KOPT-K1 (cell line): ENCODE data around the gene CERS2.

Experiments used
- H3K27ac ChIP-seq: fragments of 200-600 bp; sonication (generic); 2 replicates; pipeline ENCODE4 v1.5.1; 2016; ENCODE audit warnings: antibody characterized with exemption, mild to moderate bottlenecking, low read depth, low read length; ENCODE audit not compliant: poor library complexity, severe bottlenecking
- H3K36me3 ChIP-seq: fragments of 200-600 bp; sonication (generic); 2 replicates; pipeline ENCODE4 v1.5.1; 2017; ENCODE audit warnings: antibody characterized with exemption, mild to moderate bottlenecking, low read length, moderate library complexity; ENCODE audit not compliant: insufficient read depth
- H3K9me3 ChIP-seq: fragments of 200-600 bp; sonication (generic); 2 replicates; pipeline ENCODE4 v1.5.1; 2017; ENCODE audit warnings: antibody characterized with exemption, low read length, mild to moderate bottlenecking; ENCODE audit not compliant: insufficient read depth, poor library complexity, severe bottlenecking

CERS2 gene, protein sequence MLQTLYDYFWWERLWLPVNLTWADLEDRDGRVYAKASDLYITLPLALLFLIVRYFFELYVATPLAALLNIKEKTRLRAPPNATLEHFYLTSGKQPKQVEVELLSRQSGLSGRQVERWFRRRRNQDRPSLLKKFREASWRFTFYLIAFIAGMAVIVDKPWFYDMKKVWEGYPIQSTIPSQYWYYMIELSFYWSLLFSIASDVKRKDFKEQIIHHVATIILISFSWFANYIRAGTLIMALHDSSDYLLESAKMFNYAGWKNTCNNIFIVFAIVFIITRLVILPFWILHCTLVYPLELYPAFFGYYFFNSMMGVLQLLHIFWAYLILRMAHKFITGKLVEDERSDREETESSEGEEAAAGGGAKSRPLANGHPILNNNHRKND

DNA sequence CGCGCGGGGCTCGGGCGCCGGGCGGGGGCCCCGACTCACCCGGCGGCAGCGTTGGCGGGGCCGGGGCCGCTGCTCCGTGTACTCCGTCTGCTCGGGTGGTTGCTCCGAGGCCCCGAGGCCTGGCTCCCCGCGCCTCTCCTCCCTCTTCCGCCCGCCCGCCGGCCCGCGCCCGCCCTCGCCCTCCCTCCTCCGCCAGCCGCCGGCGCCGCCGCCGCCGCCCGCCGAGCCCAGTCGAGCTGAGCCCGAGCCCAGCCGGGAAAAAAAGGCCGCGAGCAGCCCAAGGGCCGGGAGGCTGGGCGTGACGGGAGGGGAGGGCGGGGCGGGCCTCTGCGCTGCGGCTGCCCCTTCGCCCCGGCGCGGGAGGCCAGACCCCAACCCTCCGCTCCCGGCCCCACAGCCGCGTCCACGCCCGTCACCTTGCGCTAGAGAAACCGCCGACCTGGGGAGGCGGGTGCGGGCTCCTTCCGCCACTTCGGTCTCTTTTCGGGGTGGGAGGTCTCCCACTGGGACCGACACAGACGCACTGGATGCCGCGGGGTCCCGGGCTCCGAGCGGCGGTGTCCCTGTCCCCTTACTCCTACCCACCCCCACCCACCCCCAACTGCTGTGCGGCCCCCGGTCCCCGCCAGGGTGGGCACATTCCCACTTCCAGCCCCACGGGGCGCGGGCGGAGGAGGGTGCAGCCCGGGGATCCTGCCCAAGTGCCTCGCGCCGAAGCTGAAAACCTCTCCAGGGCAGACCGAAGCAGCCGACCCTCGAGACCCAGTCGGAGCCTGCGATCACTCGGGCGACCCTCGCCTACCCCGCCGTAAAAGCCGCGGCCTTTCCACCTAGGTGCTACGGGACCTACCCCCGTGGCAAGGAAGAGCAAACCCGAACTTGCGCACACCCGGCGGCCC, at the start of gene CERS2:
CERS2 (minus strand) TSS at position 256 of the 899 bp plus-strand sequence. CDS start 5,745 bp downstream, outside the sequence.
- Histone ChIP-seq H3K9me3 (no peaks in the 10 kb centered on the region), H3K27ac (peak within 1 kb of the TSS; percentile 94)

DNA sequence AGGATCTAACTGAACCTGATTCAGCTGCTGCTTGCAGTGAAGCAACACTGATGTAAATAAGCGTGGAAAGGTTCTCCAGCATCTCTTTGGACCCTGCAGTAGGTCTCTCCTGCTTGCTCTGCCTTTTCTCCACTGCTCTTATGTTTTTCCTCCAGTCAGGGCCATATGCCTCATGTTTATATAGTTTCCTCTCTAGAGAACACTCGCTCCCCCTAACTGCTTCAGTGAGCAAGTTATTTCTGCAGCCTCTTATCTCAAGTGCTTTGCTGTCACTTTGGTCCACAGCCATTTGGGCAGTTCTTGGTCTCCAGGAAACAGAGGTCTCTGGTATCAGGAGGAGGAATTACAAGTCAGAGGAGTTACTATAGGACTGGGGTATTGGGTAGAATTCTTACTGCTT, 38.9 kb upstream of the CERS2 start:
- Histone ChIP-seq H3K27ac (no peak overlapping the region), H3K36me3 (peaks cover 10% of the 10 kb centered on the region; the same call in 1 of the 2 replicates), H3K9me3 (no peaks in the 10 kb centered on the region)

More for the DNA sequence above, at the start of gene CERS2:
- H3K36me3 ChIP-seq = peaks cover 19% of the 10 kb centered on the region

DNA sequence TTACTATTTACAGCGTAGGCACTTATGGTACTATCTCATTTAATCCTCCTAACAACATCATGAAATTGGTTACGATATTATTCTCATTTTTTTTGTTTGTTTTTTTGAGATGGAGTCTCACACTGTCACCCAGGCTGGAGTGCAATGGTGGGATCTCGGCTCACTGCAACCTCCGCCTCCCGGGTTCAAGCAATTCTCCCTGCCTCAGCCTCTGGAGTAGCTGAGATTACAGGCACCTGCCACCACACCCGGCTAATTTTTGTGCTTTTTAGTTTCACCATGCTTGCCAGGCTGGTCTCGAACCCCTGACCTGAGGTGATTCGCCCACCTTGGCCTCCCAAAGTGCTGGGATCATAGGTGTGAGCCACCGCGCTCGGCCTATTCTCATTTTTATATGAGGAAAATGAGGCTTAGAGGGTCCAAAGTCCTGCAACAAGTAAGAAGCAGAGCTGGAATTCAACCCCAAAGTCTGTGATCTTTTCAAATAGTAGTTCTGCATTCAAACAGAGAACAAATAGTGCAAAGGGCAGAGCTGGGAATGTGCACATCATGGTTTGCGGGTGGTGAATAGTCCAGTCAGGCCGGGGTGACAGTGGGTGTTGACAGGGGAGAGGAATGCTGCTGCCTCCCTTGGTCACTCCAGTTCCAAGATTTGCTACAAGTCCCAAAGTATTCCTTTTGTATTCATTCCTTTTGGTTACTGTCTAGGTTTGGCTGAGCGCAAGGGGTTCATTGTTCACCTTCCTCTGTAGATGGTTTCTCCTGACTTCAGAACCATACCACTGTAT, 38.2 kb upstream of the CERS2 start:
- Histone ChIP-seq H3K9me3 (no peaks in the 10 kb centered on the region), H3K27ac (no peak overlapping the region), H3K36me3 (peaks cover 3% of the 10 kb centered on the region; the same call in 1 of the 2 replicates)

DNA sequence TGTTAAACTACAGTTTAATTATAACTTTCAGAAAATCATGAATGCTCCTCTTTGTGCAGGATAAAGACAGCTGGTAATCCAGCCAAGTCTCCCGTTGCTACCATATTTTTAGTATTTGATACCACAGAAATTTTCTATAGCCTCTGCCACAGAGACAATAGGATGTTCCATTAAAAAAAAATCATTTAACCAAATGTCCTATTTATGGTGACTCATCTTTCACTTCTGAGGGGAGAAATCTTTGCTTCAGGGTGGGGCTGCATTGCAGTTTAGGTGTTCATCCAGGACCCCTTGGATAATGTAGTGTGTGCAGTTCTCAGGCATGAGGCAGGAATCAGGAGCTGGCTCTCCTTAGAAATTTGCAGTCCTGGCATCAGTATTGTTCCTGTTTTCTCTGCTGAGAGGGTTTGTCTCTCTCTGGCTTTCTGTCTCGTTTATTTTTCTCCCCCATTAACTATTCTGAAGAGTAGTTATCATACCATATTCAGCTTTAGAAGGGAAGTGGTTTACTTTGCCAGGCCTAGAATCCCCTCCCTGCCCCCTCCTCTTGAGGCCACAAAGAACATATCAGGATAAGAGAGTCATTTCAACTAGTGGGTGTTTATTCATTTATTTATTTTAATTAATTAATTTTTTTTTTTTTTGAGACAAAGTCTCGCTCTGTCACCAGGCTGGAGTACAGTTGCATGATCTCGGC, 36.7 kb upstream of the CERS2 start:
- H3K9me3 ChIP-seq = no peaks in the 10 kb centered on the region
- 0 out of 2 replicates have a peak, but pooled peaks cover 3% of the 10 kb centered on the region for H3K36me3 ChIP-seq
- H3K27ac ChIP-seq = peak overlapping the region; percentile 11

DNA sequence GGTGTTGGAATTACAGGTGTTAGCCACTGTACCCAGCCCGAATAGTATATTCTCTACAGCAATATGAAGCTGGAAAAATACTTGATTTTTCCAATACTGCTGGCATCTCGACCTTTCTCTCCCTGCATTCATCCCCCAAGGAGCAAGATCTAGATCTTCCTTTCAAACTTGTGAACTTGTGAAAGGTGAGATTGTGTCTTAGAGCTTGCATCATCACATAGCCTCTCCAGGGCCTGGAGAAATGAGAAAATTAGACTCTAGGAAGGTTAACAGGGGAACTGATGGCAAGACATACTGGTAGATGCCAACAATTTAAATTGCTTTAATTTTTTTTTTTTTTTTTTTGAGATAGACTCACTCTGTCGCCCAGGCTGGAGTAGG, 35.7 kb upstream of the CERS2 start:
- H3K9me3 ChIP-seq = no peaks in the 10 kb centered on the region
- H3K27ac ChIP-seq = no peak overlapping the region
- H3K36me3 ChIP-seq = 0 out of 2 replicates have a peak, but pooled peaks cover 3% of the 10 kb centered on the region

DNA sequence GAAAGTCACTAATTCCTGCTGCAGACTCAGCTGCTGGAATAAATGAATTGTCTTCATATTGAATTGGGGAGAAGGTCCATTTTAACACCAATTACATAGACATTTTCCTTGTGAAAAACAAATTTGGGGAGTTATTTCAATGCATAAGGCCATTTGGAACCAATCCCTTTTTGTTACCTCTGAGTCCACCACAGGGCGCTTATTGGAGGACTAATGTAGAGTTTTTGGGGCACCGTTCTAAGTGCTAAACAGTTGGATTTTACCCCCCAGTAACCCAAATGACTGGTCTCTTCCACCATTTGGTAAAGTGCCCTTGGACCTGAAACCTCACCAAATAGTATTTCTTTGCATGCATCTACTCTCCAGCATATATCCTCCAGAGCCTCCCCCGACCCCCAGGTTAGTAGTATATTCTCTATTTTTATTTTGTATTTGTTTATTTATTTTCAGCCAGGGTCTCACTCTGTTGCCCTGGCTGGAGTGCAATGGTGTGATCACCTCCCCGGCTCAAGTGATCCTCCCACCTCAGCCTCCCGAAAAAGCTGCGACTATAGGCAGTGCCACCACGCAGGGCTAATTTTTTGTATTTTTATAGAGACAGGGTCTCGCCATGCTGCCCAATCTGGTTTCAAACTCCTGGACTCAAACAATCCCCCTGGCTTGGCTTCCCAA, 35.2 kb upstream of the CERS2 start:
- Histone ChIP-seq H3K27ac (no peak overlapping the region), H3K36me3 (0 out of 2 replicates have a peak, but pooled peaks cover 3% of the 10 kb centered on the region), H3K9me3 (no peaks in the 10 kb centered on the region)

DNA sequence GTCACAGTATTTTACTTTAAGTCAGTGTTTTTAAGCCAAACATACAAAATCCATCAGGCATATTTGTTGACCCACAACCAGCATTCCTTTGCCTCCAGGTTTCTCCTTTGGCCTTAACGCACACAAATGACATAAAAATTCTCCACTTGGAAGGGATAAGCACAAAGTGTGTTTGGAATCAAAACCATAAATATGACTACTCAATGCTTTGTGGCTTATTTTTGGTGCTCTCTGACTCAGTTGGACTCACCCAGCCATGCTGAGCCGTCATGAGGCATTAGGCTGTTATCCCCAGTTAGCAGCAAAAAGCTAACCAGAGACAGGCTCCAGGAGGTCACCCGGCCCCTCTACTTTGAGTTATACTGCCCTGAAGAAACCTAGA, 34.6 kb upstream of the CERS2 start:
- peak overlapping the region; percentile 74 for H3K27ac ChIP-seq
- H3K9me3 ChIP-seq = no peaks in the 10 kb centered on the region
- H3K36me3 ChIP-seq = 0 out of 2 replicates have a peak, but pooled peaks cover 3% of the 10 kb centered on the region

DNA sequence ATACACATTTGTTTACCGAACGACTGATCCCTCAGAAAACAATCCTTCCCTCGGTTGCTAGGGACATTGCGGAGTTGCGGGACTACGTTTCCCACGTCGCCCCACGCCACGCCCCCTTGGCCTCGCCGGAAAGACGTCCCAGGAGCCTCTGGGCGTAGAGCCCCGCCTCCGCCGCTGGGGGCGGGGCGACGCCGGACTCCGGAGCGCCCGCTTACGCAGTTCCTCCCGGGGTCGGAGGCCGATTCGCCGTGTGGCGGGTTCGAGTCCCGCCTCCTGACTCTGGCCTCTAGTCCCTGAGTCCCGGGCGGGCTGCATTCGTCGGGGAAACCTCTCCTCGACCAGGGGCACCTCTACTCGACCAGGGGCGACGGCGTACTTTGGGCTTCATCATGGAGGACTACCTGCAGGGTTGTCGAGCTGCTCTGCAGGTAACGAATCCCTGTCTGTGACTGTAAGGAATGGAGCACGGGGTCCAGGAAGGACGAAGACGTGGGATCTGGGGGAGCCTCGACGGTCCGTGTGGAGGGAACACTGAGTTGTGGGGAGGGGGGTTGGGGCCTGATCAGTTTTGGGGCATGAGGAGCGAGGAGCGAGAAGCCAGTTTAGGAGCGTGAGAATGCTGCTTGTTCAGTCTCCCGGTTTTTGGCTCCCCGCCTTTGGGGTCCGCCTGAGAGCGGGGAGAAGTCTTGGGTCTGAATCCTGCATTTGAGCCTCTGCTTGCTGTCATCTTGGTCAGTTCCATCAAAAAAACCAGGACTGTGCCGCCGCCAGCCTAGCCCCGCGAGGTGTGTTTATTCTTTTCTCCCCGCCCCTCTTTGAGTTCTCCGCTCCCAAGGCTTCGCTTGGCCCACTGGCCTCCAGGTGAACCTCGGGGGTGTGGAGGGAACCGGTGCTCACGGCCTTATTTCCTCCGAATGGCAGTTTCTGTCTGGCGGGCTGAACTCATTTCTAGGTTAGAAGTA, 33.9 kb upstream of the CERS2 start, which contains the start of gene PRUNE1:
PRUNE1 (plus strand) TSS at position 206 of the 962 bp plus-strand sequence; CDS start at position 390, 184 bp downstream.
- H3K9me3 ChIP-seq = no peaks in the 10 kb centered on the region
- H3K36me3 ChIP-seq = 0 out of 2 replicates have a peak, but pooled peaks cover 3% of the 10 kb centered on the region
- peak within 1 kb of the TSS; percentile 74 for H3K27ac ChIP-seq

DNA sequence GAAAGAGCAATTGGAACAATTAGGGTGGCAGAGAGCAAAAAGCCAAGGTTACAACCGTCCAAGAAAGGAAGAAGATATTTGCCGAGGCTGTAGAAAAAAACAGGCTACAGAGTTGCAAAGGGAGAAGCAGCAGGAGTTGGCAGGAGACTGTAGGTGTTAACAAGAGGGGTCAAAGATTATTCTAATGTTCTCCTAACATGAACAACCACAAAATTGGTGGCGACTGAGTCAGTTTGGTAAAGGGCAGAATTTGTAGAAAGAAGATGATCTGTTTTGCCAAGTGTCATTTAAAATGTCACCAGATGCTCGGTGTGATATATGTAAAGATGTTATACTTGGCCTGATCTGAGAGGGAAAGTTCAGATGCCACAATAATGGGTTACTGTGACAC, 33.2 kb upstream of the CERS2 start:
- H3K27ac ChIP-seq = peak overlapping the region; percentile 74
- H3K9me3 ChIP-seq = no peaks in the 10 kb centered on the region
- 0 out of 2 replicates have a peak, but pooled peaks cover 3% of the 10 kb centered on the region for H3K36me3 ChIP-seq

DNA sequence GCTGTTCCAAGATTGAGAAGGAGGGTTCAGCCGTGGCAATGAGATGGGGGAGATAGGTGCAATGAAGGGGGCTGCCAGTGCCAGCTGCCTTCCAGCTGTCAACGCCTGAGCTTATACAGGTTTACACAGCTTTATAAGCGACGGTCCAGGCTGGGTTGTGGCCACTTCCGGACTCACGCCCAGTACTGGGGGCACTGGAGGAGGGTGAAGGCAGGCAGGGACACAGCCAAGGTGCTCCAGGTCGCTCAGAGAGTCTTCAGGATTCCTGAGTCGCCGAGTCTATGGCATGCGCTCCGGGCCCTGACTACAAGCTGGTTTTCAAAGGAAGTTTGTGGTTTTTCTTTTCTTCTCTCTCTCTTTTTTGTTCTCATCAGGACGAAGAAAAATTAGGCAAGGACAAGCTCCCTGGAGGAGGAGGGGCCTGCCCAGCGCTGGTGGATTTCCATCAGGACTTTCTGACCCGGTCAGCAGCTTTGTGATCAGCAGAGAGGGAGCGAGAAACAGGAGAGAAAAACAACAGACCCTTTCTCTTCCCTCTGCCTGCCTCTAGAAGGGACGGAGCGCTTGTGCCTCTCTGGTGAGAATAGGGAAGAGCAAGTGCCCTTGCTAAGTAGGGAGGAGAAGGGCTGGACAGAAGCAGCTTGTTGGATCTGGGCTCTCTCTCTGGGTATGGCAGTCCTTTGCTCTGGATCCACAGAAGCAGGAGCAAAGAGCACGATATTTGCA, 31.9 kb upstream of the CERS2 start, which contains the start of gene MINDY1:
MINDY1 (minus strand) TSS at position 576 of the 726 bp plus-strand sequence. CDS start 4,285 bp downstream, outside the sequence.
- Histone ChIP-seq H3K27ac (peak within 1 kb of the TSS; percentile 74), H3K36me3 (no peaks in the 10 kb centered on the region), H3K9me3 (no peaks in the 10 kb centered on the region)

DNA sequence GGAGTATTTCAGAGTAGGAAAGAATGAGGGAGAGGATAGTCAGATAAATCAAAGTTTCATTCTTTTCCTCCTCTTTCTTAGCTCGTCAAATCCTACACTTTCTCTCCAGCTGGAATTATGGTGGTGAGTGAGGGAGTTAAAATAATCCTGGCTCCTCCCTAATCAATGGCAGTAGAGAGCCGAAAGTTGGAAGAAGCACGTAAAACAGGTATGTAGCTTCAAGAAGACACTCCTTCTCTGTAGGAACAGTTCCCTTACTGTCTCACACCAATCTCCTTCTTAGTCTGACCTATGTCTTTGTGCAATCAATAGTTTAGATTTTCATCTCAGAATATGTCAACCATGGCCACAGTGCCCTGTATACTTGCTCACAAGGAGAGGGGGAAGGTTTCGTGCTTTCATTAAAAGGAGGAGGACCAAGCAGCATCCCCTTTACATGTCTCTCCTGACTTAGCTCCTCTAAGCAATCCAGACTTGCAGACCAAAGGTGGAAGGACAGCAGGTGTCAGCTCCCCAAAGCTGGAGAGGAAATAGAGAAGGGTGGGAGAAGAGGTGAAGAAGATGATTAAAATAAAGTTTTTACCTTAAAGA, 31.2 kb upstream of the CERS2 start:
- H3K27ac ChIP-seq = no peak overlapping the region
- no peaks in the 10 kb centered on the region for H3K36me3 ChIP-seq
- no peaks in the 10 kb centered on the region for H3K9me3 ChIP-seq

DNA sequence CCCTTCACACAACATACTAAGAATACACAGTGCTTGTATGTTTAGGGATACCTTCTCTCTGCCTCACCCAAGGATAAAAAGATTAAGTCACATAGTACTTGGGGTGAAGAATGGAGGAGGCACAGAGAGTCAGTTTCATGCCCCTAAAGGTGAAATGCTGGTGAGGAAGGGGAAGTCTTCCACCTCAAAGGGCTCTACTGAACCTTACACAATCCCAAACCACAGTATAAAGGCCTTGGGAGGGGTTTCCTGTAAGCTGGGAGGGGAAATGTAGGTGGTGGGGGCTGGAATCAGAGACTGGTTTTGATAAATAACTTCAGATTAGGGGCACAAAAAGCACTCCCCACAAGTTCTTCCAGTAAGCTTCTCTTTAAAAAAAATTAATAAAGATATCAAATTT, 28.5 kb upstream of the CERS2 start:
- Histone ChIP-seq H3K27ac (no peak overlapping the region), H3K9me3 (no peaks in the 10 kb centered on the region), H3K36me3 (no peaks in the 10 kb centered on the region)
